GM18505 (cell line): Measurements from ENCODE around the gene TNC.

ENCODE experiments used
- ATAC-seq: cut with Tn5 transposase; IDR thresholded peaks from one replicate; pipeline ENCODE4 v1.9.1; 2021; ENCODE audit not compliant: unreplicated experiment
- POLR2A ChIP-seq: IDR thresholded peaks from 4 replicates; pipeline ENCODE4 v1.6.1; 2011; ENCODE audit warnings: borderline replicate concordance; ENCODE audit not compliant: insufficient read depth, insufficient read length; ENCODE audit errors: extremely low read depth

Gene TNC

GRCh38 chr9:115042781-115043509, 75.0 kb downstream of the TNC start:
- ATAC-seq = no peak
- no peak for TF ChIP-seq POLR2A

DNA sequence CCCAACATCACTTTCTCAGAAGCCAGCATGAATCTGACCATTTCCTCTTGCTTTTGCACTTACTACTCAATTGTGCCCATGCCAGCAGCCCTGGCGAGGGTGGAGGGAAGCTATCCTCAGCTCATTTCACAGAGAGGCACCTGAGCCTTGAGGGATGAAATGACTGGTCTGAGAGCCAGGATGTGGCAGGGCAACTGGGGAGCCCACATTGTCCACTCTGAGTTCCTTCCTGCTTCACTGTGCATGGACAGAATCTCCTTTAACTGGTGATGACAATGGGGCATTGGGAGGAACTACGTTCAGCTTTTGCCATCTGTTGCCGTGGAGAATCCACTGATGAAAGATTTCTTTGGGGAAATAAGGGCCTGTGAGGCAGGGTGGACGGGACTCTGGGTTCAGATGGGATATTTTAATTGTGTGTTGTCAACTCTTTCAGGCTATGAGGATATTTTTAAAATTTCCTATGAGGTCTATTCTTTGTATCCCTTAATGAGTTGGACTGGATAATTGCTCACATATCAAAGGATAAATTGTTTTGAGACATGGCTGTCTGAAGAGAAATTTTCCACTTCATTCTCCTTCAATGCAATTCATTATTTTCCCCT, 78.3 kb downstream of the TNC start:
- no peak for ATAC-seq
- no peak for TF ChIP-seq POLR2A

DNA sequence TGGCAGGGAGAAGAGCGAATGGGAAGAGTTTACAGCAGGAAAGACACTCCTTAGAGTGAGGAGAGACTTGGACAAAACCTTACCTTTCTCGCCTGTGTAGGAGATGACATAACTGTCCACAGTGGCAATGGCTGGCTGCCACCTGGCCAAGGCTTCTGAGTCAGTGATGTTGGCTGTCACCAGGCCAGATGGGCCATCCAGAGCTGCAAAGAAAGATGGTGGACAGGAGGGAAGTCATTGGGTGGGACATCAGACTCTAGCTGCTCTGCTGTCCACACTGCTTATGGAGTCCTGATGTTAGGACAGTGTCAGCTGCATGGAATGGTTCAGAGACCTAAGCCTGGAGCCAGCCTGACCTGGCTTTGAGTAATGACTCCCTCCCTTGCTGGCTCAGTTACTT, 79.8 kb downstream of the TNC start:
- ATAC-seq = no peak
- TF ChIP-seq POLR2A = no peak

DNA sequence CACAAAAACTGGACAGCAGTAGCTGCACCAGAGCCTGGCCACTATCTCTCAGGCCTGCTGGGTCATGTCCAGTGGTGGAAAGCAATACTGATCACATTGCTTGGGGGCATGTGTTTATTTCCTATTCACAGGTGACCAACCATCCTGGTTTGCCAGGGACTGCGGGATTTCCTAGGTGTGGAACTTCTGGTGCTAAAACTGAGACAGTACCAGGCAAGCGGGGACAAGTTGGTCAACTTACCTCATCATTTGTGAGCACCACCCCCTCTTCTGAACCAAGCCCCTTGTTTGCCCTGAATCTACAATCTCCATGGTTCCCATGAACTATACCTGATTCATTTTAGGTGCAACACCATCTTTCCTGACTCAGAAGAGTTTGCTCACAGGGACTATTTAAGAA, 81.3 kb downstream of the TNC start:
- no peak for TF ChIP-seq POLR2A
- ATAC-seq = no peak

DNA sequence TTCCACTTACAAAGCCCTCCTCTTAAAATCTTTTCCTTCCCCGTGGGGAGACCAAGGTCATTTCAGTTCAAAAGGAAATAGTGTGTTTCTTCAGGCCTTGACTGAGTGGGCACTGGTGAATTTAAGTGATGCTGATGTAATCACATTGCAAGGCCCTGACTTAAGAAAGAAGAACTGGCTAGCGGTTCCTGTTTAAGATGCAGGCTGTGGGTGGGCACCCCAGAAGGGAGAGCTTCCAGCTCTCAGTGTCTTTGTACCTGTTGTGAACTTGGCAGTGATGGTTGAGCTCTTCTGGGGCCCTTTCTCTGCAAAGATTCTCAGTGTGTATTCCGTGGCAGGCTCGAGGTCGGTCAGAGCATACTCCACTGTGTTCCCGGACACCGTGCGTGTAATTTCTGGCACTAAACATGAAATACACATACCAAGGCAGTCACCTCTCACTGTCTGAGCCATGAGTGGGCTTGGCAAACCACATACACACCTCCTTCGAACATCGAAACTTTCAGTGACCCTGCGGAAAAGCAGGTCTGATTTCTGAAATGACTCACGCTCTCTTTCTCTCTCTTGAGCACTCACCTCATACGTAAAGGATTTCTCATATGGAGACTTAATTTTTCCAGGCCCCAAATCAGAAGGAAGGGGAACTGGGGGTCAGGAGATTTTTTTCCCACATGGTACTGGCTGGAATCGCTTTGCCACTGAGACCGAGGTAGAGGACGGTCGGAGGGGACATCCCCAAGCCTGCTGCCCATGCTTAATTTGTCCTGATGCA, 81.9 kb downstream of the TNC start:
- no peak for TF ChIP-seq POLR2A
- ATAC-seq = peak; percentile 77

DNA sequence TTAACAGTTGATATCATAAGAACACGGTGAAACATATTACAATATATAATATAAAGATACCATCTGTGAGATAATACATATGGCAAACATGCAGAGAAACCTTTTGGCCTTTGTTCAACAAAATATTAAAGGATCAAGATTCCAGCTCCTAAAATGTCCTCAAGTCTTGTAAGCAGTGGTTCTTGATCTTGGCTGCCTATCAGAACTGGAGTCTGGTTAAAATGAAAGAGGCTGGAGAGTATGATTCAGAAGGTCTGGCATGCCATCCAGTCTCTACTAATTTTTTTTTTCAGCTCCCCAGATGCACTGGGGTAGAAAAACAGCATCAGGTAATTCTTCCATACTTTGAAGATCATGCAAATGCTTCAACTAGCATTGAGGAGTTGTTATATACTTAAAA, 83.2 kb downstream of the TNC start:
- ATAC-seq = no peak
- no peak for TF ChIP-seq POLR2A

GRCh38 chr9:115033800-115034199, 84.2 kb downstream of the TNC start:
- no peak for ATAC-seq
- TF ChIP-seq POLR2A = no peak

DNA sequence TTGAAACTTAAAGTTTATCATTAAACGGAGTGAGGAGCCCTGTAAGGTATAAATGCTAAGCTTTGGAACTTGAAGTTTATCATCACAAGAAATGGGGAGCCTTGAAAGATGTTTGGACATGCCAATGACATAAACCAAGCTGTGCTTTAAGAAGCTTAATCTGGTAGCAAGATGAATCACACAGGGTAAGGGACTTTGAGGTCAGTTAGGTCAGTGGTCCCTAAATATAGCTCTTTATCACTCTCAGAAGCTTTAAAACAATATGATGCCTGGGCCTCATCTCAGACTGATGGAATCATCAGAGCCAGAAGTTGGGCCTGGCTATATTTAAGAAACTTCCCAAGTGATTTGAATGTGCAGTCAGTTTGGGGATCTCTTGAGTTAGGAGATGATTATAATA, 85.7 kb downstream of the TNC start:
- TF ChIP-seq POLR2A = no peak
- ATAC-seq = no peak

DNA sequence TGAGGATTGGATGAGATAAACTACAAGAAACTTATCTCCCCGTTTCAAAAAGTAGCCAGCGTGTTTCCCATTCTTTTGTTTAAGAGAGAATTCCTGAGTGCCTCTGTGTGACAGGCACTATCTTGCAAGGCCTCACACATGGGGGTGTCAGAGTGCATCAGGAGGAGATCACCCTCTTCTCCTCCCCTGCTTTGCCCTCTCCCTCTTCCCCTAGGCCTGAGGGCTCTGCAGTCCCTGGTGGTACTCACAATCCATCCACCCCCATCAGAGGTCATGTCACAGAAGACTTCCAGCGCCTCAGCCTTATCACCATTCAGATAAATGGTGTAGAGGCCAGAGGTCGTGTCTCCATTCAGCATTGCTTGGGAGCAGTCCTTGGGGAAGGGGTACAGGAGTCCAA, 88.0 kb downstream of the TNC start:
- TF ChIP-seq POLR2A = no peak
- ATAC-seq = no peak

DNA sequence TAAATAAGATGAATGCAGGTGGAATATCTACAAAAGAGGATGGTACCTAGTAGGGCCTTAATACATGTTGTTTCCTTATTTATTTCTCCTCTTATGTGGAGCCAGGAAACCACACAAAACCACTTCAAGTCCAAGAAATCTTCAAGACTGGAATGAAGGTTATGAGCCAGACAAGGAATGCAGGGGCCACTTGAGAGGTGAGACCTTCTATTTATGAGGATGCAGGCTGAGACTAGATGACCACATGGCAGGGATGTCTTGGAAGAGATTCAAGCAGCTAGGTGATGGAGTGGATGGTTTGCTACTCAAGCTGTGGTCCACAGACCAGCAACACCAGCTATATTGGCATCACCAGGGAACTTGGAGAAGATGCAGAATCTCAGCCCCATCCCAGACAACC, 92.2 kb downstream of the TNC start:
- TF ChIP-seq POLR2A = no peak
- ATAC-seq = no peak

DNA sequence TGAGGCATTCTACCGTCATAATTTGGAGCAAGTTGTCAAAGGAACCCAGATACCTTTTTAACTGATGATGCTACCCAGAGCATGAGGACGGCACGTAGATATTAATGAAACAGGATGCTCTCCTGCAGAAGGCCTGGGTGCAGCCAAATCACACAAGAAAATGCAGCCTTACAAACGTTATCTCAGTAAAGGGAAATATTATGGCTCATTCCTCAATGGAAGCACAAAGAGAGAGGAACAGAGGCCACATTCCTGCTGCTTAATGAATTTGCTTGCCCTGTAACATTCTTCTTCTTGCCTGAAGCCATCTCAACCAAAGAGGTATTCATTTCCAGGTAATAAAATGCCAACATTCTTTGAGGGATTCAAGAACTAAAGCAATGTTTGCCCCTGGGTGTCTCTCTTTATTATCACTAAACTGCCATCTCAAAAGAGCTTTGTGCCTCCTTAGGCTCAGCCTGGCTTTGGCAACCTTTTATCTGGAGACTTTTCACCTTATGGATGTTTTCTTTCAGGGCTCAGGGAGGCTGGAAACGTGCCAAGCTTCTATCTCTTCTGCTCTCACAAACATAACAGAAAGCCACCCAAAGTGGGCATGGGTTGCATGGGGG, 92.9 kb downstream of the TNC start:
- TF ChIP-seq POLR2A = no peak
- ATAC-seq = no peak

DNA sequence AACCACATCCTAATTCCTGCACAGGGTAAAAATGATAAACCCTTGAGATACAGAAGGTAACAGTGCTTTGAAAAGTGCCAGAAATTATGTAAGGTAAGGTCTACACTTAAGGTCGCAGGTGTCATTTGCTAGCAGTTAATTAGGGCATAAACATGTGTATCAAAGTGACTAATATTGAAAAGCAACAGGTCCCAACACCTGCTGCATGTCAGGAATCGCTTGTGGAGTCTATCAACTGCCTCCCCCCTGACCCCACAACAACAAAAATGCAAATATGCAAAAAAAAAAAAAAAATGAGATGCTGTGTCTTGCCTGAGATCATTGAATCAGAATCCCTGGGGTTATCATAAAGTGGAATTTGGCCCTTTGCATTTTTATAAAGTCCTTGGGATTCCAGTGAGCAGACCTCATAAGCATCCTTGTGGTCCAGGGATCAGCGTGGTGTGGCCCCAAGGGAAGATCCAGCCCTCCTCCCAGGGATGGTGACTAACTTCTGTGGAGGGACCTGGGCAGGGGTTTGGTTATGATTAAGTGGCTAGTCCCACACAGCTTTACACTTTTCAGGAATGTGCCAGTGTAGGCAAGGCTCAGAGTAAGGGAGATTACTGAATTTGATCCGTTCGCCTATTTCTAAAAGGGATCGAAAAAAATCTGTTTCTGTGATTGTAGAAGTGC, 95.1 kb downstream of the TNC start:
- no peak for ATAC-seq
- no peak for TF ChIP-seq POLR2A
